A549 (cell line): ENCODE measurements around the gene LTBP4.

Experiments used
- CTCF ChIP-seq: fragments of >200 bp; sonication (Bioruptor Twin); formaldehyde crosslinking; IDR thresholded peaks from 3 replicates; pipeline ENCODE4 v1.5.1; 2016
- KDM1A ChIP-seq: fragments of 200-600 bp; sonication (generic); IDR thresholded peaks from 2 replicates; pipeline ENCODE4 v1.6.1; 2016; ENCODE audit warnings: low read depth, mild to moderate bottlenecking

- TF ChIP-seq CTCF, result no peak
- no peak for TF ChIP-seq KDM1A
Observed at GRCh38 chr19:40614622-40615411, 13.6 kb downstream of the LTBP4 start.
